ENCODE data around the gene RNF225. TPM values are rescaled to one million over a fixed set of nuclear protein-coding genes. Genes with fewer than 3 reads are reported as not detected.

RNF225 gene
- total RNA-seq, 1 experiment from 2014 or later: 1.8 TPM

DNA sequence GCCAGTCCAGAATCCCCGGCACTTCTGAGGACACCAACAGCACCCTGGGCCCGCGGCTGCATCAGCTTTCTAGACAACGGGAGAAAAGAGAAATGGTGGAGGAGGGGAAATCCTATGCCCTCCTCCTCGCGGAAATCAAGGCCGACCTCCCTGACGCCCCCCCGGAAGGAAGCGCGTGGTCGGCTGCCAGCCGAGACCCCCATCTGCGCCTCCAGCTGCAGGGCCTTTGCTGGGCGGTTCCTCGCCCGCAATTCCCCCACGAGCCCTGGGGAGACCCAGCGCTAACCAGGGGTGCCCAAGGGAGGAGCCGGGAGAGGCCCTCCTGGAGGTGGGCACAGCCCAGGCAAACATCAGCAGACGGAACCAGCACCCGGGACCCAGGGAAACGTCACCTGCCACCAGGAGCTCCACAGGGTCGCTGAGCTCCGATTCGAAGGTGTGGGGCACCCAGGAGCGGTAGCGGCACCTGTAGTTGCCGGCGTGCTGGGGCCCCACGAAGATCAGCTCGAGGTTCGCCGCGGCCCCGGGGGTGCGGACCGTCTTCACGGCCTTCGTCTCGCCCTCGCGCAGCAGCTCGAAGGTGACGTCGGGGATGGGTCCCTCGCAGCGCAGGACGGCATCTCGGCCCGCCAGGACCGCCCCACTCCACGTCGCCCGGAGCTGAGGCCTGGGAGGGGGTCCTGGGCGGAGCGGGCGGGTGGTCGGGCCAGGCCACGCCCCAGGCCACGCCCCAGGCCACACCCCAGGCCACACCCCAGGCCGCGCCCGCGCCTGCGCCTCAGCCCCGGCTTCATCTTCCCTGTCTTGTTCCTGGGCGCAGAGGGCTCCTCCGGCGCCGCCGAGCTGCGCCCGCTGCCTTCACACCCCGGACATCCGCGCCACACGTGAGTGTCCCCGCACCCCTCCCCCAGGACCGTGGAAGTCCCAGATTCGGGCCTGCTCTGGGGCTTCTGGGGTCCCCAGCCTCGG lies 48.2 kb upstream of the RNF225 start:
- CTCF ChIA-PET: interaction anchor here (0.6 to 3.2 kb wide), 10 partner anchors 8 to 167 kb away, joined by 3 to 22 read pairs (median 5); partner anchors contain the start of genes ZNF497, ZNF8 and ZSCAN22
- Mint-ChIP-seq H3K9me3 (no peaks in the 10 kb centered on the region; the same call in 1 of the 2 replicates), H3K4me1 (peaks cover 3% of the 10 kb centered on the region; the same call in 1 of the 2 replicates), H3K4me3 (peak overlapping the region; percentile 93), H3K27ac (no peak overlapping the region), H3K27me3 (ENCODE audit: low read depth) (peaks cover 57% of the 10 kb centered on the region), H3K36me3 (no peaks in the 10 kb centered on the region)
- DNase-seq (ENCODE audit: low spot score): peak; percentile 67
- POLR2A ChIA-PET: interaction anchor here (2.9 kb wide), 1 partner anchor 16 kb away, joined by 25 read pairs; the partner anchor contains the start of gene ZNF497
- ATAC-seq: peak; percentile 96
- TF ChIP-seq USF1 (CRISPR knock-in tag; IDR thresholded peaks at IDR 0.05) (no peak), NFYB (CRISPR knock-in tag; conservative IDR thresholded peaks at IDR 0.05; ENCODE audit: low read depth) (peak; percentile 24; the same call in 1 of the 2 replicates), KAT7 (CRISPR knock-in tag; IDR thresholded peaks at IDR 0.05; ENCODE audit: borderline replicate concordance) (no peak), ZNF416 (CRISPR knock-in tag; IDR thresholded peaks at IDR 0.05) (no peak), PREB (CRISPR knock-in tag; IDR thresholded peaks at IDR 0.05; ENCODE audit: borderline replicate concordance) (no peak), IRF2 (CRISPR knock-in tag; IDR thresholded peaks at IDR 0.05; ENCODE audit: borderline replicate concordance, low read depth) (no peak), HMGA2 (CRISPR knock-in tag; IDR thresholded peaks at IDR 0.05) (no peak), GTF2I (CRISPR knock-in tag; conservative IDR thresholded peaks at IDR 0.05) (no peak), CTCF (IDR thresholded peaks at IDR 0.05) (no peak), FOXP1 (CRISPR knock-in tag; IDR thresholded peaks at IDR 0.05; ENCODE audit: borderline replicate concordance) (peak; percentile 87; the same call in 1 of the 2 replicates), SP1 (CRISPR knock-in tag; conservative IDR thresholded peaks at IDR 0.05) (peak; percentile 72; the same call in 1 of the 2 replicates), SMAD3 (CRISPR knock-in tag; IDR thresholded peaks at IDR 0.05; ENCODE audit: borderline replicate concordance) (no peak), JUN (CRISPR knock-in tag; IDR thresholded peaks at IDR 0.05) (peak; percentile 47; the same call in 1 of the 2 replicates), ATF3 (CRISPR knock-in tag; conservative IDR thresholded peaks at IDR 0.05) (no peak), TCF7 (CRISPR knock-in tag; IDR thresholded peaks at IDR 0.05; ENCODE audit: low read depth) (no peak), RELA (CRISPR knock-in tag; IDR thresholded peaks at IDR 0.05; ENCODE audit: borderline replicate concordance) (no peak), GABPB1 (CRISPR knock-in tag; IDR thresholded peaks at IDR 0.05) (no peak), ZNF263 (CRISPR knock-in tag; IDR thresholded peaks at IDR 0.05; ENCODE audit: low read depth) (no peak)
- TF ChIP-seq, protein P1, sequence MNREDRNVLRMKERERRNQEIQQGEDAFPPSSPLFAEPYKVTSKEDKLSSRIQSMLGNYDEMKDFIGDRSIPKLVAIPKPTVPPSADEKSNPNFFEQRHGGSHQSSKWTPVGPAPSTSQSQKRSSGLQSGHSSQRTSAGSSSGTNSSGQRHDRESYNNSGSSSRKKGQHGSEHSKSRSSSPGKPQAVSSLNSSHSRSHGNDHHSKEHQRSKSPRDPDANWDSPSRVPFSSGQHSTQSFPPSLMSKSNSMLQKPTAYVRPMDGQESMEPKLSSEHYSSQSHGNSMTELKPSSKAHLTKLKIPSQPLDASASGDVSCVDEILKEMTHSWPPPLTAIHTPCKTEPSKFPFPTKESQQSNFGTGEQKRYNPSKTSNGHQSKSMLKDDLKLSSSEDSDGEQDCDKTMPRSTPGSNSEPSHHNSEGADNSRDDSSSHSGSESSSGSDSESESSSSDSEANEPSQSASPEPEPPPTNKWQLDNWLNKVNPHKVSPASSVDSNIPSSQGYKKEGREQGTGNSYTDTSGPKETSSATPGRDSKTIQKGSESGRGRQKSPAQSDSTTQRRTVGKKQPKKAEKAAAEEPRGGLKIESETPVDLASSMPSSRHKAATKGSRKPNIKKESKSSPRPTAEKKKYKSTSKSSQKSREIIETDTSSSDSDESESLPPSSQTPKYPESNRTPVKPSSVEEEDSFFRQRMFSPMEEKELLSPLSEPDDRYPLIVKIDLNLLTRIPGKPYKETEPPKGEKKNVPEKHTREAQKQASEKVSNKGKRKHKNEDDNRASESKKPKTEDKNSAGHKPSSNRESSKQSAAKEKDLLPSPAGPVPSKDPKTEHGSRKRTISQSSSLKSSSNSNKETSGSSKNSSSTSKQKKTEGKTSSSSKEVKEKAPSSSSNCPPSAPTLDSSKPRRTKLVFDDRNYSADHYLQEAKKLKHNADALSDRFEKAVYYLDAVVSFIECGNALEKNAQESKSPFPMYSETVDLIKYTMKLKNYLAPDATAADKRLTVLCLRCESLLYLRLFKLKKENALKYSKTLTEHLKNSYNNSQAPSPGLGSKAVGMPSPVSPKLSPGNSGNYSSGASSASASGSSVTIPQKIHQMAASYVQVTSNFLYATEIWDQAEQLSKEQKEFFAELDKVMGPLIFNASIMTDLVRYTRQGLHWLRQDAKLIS (CRISPR knock-in tag; IDR thresholded peaks at IDR 0.05; ENCODE audit: borderline replicate concordance): no peak
- TF ChIP-seq, protein P2, sequence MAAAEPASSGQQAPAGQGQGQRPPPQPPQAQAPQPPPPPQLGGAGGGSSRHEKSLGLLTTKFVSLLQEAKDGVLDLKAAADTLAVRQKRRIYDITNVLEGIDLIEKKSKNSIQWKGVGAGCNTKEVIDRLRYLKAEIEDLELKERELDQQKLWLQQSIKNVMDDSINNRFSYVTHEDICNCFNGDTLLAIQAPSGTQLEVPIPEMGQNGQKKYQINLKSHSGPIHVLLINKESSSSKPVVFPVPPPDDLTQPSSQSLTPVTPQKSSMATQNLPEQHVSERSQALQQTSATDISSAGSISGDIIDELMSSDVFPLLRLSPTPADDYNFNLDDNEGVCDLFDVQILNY (CRISPR knock-in tag; IDR thresholded peaks at IDR 0.05): peak; percentile 38; the same call in 1 of the 2 replicates
- TF ChIP-seq, protein P3, sequence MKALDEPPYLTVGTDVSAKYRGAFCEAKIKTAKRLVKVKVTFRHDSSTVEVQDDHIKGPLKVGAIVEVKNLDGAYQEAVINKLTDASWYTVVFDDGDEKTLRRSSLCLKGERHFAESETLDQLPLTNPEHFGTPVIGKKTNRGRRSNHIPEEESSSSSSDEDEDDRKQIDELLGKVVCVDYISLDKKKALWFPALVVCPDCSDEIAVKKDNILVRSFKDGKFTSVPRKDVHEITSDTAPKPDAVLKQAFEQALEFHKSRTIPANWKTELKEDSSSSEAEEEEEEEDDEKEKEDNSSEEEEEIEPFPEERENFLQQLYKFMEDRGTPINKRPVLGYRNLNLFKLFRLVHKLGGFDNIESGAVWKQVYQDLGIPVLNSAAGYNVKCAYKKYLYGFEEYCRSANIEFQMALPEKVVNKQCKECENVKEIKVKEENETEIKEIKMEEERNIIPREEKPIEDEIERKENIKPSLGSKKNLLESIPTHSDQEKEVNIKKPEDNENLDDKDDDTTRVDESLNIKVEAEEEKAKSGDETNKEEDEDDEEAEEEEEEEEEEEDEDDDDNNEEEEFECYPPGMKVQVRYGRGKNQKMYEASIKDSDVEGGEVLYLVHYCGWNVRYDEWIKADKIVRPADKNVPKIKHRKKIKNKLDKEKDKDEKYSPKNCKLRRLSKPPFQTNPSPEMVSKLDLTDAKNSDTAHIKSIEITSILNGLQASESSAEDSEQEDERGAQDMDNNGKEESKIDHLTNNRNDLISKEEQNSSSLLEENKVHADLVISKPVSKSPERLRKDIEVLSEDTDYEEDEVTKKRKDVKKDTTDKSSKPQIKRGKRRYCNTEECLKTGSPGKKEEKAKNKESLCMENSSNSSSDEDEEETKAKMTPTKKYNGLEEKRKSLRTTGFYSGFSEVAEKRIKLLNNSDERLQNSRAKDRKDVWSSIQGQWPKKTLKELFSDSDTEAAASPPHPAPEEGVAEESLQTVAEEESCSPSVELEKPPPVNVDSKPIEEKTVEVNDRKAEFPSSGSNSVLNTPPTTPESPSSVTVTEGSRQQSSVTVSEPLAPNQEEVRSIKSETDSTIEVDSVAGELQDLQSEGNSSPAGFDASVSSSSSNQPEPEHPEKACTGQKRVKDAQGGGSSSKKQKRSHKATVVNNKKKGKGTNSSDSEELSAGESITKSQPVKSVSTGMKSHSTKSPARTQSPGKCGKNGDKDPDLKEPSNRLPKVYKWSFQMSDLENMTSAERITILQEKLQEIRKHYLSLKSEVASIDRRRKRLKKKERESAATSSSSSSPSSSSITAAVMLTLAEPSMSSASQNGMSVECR (CRISPR knock-in tag; IDR thresholded peaks at IDR 0.05; ENCODE audit: borderline replicate concordance): peak; percentile 67; the same call in 1 of the 2 replicates
